HG03342 (cell line): ENCODE measurements around the gene LAGE3.
"Not testable (repeated sequence)": the region's sequence is repeated elsewhere in the genome, so short reads cannot be mapped to it uniquely, and the experiment has no call there.

Source experiments
- ATAC-seq: cut with Tn5 transposase; IDR thresholded peaks from one replicate; pipeline ENCODE4 v1.9.1; 2021; ENCODE audit warnings: mild to moderate bottlenecking, moderate library complexity; ENCODE audit not compliant: unreplicated experiment

Gene LAGE3

DNA sequence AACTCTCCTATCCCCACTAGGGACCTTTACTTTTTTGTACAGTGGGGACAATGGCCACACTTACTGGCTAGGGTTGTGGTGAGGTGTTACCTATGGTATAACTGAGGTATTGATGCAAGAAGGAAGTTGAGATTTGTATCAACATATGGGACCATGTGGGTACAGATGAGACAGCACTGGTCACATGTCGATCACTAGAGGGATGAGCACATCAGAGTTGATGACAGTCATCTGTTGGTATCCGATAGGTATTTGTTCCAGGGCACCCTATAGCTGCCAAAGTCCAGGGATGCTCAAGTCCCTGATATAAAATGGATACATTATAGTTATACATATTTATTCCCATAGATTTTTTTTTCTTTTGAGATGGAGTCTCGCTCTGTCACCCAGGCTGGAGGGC is 23.9 kb upstream of the LAGE3 start:
- ATAC-seq: no peak

DNA sequence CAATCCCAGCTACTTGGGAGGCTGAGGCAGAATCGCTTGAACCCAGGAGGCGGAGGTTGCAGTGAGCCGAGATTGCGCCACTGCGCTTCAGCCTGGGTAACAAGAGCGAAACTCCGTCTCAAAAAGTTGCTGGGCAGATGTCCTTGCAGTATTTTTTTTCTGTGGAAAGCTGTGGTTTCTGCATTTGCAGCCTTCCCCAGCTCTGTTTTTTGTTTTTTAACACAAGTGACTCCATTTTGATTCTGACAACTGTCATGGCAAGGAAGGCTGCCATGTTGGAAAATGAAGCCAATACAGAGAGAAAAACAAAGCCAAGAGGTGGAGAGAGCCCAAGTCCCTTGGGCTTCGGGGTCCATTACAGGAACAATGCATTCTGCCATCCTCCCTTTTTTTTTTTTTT is 23.0 kb upstream of the LAGE3 start:
- no peak for ATAC-seq

DNA sequence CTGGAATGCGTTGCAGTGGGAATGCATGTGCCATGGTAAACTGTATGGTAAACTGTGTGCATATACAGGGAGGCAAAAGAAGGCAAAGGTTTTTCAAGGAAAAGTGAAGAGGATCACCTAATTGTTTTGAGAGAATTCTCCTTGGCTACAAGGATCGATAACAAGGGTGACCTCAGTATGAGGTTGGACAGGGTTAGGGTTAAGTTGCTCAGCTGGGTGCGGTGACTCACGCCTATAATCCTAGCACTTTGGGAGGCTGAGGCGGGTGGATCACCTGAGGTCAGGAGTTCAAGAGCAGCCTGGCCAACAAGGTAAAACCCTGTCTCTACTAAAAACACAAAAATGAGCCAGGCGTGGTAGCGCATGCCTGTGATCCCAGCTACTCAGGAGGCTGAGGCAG is 22.3 kb upstream of the LAGE3 start:
- not testable (repeated sequence) for ATAC-seq

DNA sequence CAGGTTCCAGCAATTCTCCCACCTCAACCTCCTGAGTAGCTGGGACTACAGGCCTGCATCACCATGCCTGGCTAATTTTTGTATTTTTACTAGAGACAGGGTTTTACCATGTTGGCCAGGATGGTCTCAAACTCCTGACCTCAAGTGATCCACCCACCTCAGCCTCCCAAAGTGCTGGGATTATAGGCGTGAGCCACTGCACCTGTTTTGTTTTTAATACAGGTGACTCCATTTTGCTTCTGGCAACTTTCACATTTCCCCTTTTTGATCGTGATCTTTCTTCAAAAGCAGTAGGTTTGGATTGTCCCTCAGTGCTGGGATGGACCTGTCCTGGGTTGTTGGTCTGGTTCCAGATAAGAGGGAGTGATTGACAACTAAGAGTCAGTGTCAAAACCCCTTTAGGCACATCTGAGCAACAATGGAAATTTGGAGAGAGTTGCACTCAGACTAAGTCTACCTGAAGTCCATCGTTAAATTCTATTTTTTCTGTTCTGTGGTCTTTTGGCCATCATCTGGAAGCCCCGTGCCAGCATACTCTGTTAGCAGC is 17.6 kb upstream of the LAGE3 start:
- ATAC-seq: not testable (repeated sequence)

DNA sequence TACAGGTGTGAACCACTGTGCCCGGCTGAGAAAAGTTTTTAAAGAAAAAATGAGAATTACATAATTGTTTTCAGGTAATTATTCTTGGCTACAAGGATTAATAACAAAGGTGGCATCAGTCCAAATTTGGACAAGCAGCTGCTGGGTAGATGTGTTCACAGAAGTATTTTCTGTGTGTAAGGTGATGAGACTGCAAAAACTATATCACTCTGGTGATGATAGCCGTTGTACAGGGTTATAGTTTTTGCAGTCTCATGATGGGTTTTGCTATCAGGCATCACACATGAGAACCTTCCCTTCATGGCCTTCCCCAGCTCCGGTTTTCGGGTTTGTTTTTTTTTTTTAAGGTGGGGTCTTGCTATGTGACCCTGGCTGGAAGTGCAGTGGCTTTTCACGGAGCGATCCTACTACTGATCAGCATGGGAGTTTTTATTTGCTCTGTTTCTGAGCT is 16.4 kb upstream of the LAGE3 start:
- ATAC-seq: no peak

DNA sequence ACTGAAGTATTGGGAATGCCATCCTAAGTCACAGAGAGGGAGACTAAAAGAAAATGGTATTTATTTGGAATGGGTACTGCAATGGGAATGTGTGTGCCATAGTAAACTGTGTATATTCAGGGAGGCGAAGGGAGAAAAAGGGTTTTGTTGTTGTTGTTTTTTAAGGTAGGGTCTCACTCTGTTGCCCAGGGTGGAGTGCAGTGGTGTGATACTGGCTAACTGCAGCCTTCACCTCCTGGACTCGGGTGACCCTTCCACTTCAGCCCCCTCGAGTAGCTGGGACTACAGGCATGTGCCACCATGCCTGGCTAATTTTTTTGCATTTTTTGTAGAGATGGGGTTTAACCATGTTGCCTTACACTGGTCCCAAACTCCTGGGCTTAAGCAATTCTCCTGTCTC is 15.6 kb upstream of the LAGE3 start:
- no peak for ATAC-seq

DNA sequence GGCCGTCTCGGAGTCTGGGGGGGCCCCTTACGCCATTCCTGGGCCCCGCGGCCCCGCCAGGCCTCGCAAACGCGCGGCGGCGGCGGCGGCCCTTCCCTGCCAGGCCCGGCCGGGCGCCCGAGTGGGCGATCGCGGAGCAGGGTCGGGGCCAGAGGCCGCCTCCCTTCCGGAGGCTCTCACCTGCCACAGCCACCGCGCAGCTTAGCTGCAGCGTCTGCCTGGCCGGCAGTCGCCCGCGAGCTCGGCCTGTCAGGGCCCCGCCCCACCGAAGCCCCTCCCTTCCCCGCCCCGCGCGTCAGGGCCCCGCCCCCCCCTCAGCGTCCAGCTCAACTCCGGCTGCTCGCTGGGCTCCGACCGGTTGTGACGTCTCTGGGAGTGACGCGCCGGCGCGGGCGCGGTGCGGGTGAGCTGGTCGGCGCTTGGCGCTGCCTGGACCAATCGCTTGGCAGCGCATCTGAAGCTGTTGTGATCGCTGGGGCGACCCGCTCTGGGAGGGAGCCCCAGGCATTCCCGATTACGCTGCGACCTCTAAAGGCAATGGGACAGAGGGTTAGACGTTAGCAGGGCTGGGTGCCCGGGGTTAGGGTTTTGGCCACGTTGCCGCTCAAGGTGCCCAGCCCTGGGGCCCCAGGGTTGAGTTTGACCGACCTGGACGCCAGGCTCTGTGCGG is 11.5 kb upstream of the LAGE3 start, which contains the start of gene SLC10A3:
Gene SLC10A3 (minus strand): TSS at position 216 of the 670 bp plus-strand sequence. CDS start 1,689 bp downstream, outside the sequence.
- peak; percentile 72 for ATAC-seq

DNA sequence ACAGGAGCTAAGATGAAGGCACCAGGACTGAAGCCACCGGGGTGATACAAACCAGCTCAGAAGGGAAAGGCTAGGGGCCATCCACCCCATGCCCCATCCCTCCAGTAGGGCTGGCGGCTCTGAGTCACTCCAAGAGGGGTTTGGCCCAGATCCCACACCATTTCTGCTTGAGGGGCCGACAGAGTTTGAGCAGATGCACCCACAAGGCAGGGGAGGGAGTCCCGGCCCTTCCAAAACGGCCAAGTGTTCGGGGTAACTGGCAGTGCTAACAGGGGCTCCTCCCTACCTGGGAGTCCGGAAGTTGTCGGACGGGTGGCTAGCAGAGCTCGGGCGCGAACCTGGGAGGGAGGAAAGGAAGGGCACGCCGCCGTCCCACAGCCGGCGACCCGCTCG is 10.9 kb upstream of the LAGE3 start:
- ATAC-seq: peak; percentile 28

DNA sequence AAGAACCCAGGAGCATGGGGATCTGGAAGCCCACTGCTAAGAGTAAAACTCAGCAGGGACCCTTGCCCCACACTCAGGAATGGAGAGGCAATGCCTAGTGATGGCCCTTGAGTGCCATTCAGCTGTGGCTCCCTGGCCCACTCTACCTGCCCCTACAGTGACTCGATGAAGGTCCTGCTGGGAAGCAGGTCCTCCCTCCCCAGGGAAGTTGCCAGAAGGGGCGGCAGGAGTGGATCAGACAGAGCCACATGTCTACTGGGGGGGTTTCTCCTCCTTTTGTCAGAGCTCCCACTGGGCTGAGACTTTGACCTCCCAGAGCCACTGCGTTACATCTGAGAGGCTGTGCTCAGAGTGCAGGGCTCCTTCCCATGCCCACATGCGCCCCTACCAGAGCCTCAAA is 10.1 kb upstream of the LAGE3 start:
- no peak for ATAC-seq

DNA sequence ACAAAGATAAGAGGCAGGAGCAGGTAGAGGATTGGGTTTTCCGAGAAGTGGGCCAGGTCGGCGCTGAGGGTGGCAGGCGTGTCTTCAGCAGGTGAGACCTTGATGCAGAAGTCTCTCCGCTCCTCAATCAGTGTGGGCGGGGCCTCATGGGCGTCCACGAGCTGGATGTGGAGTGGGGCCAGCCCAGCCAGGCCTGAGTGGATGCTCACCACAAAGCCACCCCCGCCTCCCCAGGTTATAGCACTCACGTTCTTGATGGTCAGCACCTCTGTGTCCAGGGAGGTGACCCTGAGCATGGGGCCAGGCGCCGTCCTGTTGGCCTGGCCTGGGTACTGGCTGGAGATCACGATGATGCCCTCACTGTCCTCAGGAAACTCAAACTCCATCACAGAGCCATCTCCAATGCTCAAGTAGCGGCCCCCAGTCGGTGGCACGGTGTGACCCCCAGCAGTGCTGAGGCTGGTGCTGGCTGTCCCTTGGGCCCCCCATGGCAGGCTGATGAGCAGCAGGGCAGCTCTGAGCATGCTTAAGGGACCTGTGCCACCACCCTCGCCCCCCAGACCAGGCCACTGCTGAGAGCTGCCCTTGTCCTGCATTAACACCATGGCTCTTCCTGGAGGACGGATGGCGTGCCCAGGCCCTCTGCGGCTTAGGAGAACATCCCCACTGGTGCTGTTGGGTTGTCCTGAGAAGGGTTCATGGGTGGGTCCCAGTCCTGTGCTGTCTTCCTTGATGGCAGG is 9.4 kb upstream of the LAGE3 start:
- no peak for ATAC-seq

DNA sequence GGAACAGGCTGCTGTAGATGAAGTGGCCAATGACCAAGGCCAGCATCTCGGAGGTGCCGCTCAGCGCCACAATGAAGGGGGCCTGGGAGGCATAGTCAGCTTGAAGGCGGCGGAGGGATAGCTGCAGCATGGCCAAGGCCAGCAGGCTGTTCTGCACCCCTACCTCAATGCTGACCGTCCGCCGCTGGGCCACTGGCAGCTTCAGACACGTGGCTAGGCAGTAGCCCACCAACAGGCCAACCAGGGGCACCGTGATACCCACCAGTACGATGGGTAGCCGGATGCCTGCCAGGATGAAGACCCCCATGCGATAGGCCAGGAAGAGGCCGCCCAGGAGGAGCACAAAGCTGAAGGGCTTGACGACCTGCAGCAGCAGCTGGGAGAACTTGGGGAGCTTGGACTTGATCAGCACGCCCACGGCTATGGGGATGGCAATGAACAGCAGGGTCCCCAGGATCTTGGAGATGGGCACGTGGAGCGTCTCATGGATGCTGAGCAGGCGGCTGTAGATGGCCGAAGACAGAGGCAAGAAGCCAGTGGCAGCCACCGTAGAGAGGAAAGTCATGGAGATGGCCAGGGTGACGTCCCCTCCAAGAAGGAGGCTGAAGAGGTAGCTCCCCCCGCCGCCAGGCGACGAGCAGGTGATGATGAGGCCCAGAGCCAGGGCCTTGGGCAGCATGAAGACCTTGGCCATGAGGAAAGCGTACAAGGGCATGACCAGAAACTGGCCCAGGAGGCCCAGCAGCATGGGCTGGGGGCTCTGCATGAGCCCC is 8.6 kb upstream of the LAGE3 start:
- no peak for ATAC-seq

DNA sequence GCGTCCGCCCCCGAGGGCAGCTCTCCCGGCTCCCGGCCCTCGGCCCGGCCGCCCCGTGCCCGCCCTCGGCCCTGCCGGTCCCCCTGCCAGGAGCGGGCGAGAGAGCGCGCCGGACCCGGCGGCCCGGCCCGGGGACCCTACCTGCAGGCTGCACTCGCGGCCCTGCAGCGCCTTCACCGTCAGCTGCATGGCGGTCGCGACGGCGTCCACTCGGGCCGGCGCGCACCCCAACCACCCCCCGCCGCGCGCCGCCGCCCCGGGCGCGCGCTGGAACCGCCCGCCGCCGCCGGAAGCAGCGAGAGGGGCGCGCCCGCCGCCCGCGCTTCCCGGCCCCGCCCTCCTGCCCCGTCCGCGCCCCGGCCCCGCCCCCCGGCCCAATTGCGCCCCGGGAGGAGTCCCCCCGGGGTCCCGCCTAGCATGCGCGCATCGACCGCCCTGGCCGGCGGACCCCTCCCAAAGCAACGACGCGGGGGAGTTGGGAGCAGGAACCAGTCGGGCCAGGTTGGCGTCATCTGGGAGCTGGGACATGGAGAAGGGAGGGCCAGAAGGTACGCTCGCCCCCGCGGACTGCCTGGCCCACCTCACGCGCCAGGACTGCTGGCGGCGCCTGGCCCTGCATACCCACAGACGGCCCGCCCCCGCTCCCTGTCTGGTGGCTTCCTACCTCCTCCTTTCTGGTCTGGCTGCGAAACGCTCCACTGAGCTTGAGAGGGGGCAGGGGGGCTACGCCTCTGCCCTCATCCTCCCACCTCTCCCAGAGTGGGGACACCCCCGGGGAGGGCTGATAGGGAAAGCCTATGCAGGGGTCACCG is 7.5 kb upstream of the LAGE3 start, which contains the start of gene UBL4A:
Gene UBL4A (minus strand): TSS at position 220 of the 812 bp plus-strand sequence. CDS start 31 bp downstream, at position 189.
- ATAC-seq: peak; percentile 24

DNA sequence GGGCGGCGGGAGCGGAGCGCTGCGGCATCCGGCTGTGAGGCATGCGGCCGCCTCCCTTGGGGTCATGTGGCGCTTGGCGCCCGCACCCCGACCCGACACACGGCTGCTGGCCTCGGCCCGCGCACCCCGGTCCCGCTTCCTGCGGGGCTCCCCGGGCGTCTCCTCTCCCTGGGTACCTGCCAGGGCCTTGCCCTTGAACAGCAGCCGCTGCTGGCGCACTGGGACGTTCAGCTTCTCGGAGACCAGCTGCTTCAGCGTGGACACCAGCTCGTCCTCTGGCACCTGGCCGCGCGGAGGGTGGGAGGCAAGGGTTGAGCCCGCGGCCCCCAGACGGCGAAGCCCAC is 6.9 kb upstream of the LAGE3 start:
- ATAC-seq: no peak

DNA sequence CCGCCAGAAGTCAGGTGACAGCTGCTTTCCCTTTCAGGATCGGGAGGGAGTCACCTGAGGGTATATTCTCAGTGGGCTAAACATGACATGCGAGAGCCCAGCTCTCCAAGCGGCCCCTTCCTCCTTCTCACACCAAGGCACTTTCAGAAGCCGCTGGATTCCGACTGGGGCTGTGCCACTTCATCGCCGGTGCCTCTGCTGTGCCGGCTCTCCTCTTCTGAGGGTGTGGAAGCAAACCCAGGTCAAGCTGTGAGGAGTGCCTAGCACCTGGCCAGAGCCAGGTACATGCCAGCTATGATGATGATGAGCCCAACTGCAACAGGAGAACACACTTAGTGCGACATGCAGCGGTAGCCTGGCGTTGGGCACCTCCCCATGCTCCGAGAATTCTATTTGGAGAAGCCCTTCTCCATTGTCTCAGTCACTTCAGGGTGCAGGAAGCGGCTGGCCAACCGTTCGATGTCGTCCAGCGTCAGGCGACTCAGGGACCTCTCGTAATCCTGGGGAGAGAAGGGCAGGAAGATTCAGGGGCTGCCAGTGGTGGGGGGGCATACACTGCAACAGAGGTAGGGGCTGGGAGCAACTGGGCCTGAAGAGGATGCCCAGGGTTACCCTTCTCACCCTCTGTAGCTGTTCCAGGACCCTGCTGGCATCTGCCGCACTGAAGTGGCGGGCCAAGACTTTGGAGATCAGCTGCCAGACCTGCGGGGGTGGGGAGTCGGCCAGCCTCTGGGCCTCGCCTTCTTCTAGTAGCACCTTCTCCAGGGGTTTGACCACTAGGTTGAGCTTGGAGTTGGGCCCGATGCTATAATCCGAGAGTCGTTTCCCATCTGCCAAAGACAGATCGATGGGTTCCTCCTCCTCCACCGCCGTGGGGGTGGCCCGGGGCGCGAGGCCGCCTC is 6.3 kb upstream of the LAGE3 start:
- no peak for ATAC-seq

DNA sequence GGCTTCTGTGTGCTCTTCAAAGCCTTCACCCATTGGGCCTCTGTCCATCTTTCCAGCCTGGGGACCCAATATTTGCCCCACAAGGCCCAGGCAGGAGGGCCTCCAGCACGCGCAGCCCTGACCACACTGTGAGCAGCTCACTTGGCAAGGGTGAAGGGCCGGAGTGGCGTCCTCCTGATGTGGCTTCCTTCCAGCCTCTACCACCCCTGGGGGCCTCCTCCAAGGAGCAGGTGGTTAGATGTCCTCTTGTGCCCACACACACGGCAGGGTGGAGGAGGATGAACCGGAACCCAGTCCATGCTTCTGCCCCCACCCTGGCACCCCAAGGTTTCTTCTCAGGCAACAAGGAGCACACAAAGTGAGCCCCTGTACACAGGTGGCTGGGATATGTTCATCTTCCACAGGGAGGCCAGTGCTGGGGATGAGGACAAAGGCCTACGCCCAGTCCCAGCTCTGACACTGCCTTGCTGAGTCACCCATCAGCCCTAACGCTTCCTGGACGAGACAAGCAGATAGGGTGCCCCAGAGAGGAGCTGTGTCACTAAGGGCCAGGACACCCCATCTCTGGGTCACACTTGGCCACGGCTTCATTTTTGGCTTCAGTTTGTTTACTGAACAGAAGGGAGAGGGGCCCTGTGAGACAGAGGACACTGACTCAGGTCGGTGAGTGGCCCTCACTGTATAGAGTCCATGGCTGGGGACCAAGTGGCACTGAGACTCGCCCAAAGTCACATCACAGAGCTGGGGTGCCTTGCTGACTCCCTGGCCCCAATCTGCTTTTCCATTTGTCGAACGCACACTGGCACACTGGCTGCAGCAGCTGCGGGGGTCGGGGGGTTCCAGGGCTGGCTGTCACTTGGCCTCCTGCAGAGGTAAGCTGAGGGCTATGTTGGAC is 5.4 kb upstream of the LAGE3 start:
- no peak for ATAC-seq

DNA sequence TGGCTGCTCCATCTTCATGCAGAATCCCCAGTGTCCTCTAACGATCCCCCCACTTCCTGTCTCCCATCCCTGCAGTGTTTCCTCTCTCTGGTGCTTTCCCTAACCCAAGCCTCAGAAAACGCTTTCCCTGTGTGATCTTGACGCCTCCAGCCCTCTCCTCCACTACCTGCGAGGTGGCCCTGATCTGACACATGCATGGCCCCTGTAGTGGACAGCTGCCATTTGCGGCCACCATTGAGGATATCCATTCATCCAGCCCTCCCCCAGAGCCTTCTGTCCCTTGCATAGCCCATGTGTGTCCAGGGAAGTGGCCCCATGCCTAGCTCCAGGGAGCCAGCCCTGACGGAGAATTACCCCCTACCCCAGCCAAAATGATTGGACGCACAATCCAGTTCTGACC is 4.2 kb upstream of the LAGE3 start:
- no peak for ATAC-seq

DNA sequence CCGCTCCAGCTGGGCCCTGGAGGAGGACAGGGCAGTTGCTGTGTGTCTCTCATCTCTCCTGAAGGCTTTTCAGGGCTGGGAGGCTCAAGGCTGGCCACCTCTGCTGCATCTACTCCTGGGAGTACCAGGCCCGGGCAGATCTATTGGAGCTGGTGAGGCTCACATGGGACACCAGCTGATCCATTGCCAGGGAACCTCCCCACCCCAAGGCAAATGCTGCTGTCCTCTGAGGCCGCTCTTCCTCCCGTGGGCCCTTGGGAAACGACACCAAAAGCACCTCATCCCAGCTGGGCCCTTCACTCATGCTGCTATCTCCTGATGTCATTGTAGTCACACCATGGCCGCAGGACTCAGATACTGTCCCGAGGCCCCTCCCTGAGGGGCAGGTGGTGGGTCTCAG is 3.7 kb upstream of the LAGE3 start:
- no peak for ATAC-seq

DNA sequence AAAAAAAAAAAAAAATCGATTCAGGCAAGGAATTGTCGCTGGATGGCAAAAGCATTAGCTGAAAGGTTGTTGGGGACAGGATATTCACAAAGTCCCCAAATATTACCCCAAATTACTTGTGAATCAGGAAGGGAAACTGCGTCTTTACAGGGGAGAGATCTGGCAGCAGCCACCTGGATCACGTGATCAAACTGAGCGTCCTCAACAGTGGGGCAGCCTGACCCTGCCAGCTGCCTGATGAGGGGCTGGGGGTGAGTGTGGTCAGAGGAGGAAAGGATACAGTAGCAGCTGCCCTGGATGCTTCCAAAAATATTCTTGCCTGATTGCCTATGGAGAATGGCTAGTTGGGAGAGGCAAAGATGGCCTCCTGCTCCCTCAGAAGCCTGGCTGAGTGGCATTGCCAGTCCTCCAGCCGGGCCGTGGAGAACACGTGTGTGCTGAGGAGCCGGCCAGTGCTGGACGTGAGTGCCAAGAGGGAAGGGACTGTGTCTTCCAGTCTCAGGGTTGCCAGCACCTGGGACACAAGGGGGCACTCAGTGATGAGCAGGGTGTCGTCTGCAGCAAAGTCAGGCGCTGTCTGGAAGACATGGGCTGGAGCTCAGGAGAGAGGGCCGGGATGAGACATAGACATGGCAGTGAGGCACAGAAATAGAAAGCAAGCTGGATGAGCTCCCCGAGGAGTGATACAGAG is 3.0 kb upstream of the LAGE3 start:
- ATAC-seq: no peak
